Measurements from ENCODE around the gene RET.

The RET gene

DNA sequence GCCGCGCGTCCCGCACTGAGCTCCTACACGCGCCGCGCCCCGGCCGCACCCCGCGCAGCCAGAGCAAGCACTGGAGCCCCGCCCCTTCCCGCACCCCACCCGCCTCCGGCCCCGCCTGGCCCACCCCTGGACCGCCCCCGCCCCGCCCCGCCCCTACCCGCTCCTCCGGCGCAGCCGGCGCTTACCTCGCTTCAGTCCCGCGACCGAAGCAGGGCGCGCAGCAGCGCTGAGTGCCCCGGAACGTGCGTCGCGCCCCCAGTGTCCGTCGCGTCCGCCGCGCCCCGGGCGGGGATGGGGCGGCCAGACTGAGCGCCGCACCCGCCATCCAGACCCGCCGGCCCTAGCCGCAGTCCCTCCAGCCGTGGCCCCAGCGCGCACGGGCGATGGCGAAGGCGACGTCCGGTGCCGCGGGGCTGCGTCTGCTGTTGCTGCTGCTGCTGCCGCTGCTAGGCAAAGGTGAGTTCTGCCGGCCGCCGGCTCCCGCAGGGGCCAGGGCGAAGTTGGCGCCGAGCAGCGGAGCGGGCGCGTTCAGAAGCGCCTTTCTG lies at the start of gene RET:
RET (plus strand) TSS at position 194 of the 545 bp plus-strand sequence; CDS start at position 384, 190 bp downstream.
- no peak for DNase-seq (ENCODE audit: low read depth in 2 of 2)

DNA sequence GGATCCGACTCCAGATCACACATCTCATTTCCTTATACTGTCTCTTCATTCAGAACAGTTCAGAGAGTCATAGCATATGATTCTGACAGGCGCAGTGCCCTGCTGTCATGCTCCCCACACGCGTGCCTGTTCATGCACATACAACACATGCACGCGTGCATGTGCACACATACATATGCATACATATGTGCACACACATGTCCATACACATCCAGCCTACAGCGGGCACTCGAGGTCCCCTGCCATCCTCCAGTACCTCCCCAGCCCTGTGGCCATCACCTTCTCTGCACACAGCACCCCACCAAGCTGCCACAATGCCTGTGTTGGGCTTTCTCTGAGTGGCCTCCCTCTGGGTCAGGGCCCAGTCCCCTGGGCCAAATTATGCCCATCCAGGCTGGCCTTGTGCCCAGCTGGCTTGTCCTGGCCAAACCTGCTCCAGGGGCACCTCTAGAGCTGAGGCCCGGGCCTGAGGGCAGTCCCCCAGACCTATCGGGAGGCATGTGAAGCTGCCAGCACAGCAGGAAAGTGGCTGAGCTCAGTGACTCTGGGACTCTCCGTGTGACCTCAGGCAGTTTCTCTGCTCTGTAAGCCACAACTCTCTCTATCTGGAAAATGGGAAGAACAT lies 49.4 kb upstream of the RET start:
- no peak for DNase-seq (ENCODE audit: low read depth in 2 of 2)

DNA sequence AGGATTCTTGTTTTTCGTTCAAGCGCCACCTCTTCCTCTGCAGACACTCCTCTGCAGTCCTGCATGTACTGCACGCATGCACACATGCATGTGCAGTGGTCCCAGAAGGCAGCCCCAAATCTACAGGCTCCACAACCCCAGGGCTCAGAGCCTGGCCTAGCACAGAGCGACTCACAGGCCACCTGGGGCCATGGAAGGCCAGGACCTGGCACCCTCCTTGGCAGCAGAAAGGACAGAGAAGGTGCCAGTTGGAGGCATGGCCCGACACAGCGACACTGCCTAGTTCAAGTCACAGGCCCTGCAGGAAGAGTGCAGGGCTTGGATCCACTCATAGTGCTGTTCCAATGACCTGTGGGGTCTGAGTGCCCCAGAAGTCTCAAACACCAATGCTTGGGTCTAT lies 48.7 kb upstream of the RET start:
- DNase-seq (ENCODE audit: low read depth in 2 of 2), result no peak

DNA sequence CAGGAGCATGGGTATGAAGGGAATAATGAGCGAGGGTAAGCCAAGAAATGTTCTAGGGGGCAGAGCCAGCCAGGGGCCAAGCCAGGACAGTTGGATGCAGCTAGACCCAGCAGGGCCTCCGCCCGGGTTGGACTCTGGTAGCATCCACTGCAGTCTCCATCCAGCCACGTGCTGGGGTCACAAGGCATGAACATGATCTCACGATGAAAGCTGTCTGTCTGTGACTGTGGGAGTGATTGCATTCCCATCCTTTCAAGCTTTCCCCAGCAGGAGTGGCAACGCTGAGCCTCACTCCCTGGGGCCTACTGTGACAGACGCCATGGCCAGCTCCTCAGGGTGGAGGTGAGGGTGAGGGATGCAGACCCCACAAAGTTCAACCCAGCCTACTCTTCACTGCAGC lies 47.8 kb upstream of the RET start:
- DNase-seq (ENCODE audit: low read depth in 2 of 2), result no peak

DNA sequence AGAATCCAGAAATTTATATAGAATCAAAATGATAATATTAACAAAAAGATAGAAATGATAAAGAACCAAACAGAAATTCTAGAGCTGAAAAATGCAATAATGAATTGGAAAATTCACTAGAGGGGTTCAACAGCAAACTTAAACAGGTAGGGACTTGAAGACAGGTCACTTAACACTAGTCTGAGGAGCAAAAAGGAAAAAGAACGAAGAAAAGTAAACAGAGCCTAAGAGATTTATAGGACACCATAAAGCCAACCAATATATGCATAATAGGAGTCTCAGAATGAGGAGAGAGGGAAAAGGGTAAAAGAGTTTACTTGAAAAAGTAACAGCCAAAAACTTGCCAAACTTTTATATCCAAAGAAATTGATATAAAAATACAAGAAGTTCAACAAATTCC lies 44.3 kb upstream of the RET start:
- no peak for DNase-seq (ENCODE audit: low read depth in 2 of 2)

DNA sequence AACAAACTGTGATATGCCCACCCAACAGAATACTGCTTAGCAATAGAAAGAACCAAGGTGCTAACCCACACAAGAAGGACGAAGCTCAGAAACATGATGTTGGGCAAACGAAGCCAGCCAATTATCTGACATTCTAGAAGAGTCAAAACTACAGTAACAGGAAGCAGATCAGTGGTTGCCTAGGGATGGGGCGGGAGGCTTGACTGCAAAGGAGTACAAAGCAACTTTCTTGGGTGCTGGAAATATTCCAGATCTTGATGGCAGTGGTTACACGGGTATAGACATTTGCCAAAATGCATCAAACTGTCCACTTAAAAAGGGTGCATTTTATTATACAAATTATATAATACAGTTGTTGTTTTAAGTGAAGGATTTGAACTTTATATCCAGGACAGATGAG lies 41.1 kb upstream of the RET start:
- no peak for DNase-seq (ENCODE audit: low read depth in 2 of 2)

DNA sequence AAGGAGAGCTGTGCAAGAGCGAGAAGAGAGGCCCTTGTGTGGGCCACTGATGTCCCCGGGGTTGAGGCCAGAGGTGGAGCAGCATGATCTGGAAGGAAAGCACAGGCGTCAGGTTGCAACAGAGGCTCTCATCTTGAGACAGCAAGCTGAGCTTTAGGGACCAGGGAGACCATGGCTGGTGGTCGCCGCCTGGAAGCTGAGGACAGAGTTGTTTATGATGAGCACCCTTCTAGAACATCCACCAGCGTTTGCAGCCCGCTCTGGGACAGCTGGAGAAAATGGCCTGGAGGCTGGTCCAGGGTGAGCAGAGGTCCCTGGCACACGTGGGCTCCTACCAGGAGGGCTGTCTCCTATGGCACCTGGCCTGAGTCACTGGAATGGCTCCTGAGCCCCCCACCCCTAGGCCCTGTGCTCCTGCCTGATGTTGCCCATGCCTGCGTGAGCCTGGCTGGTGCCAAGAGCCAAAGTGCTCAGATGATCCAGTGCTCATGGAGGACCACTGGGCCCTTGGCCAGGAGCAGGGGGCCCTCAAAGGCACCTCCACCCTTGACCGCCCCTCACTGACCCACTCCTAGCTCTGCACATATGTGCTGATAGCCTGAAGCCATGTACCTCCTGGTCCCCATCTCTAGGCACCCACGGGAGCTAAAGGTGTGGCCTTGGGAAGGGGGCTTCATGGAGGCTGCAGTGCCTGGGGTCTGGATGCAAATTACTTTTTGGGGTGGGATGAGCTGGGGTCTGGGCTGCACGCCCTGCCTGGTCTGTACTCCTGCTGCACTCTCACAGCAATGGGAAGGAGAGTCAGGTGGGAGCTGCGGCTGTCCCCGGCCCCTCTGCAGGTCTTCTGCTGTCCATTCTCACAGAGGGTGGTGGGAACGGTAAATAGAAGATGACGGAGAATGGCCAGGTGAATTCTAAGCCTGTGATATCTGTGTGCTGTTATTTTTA lies 40.1 kb upstream of the RET start:
- DNase-seq (ENCODE audit: low read depth in 2 of 2), result no peak

DNA sequence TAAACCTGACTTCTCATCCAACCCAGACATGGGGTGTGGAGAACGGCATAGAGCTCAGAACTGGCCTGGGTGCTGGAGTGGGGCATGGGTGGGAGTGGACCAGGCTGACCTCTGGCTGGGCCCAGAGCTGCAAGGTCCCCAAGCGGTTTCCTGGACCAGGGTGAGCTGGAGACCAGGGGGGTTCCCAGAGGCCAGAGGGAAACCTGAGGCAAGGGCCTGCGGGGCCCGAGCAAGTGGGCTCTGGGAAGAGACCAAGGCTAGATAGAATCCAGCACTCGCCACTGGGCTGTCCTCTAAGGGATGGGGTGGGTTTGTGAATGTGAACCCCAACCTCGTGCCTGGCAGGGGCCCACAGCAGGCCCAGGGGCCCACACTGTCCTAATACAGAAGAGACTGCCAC lies 39.4 kb upstream of the RET start:
- DNase-seq (ENCODE audit: low read depth in 2 of 2), result no peak

DNA sequence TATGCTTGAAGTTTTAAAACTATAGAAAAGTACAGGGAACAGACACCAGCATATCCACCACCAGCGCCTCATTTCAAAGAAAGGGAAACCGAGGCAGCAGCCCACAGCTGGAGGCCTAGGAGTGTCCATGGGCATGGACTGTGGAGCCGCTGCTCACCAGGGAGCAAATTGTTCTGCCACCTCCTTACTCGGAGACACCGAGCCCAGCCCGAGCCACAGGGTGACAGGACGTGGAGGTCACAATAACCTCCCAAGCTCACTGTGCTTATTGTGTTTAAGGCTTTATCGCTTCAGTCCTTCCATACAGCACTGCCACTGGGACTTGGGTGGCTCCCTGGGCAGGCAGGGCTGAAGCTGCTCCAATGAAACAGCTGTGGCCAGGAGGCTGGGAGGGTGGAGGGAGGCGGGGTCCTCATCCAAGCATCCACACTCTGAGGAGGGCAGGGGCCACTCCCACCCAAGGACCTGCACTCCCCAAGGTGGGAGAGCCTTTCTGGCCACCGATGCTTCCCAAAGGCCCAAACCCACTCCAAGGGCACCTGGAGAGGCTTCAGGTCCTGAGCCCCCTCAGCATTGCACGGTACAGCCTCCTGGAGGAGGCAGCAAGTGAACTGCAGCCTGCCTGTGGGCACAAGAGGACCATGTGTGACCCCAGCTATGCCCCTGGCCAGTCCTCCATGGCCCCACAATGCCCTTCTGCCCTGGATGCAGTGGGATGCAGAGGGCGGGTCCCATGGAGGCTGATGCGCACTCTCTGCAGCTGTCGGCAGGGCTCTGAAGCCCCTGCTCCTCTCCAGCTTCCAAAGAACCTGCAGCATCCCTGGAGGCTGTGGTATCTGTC lies 38.7 kb upstream of the RET start:
- DNase-seq (ENCODE audit: low read depth in 2 of 2), result no peak

DNA sequence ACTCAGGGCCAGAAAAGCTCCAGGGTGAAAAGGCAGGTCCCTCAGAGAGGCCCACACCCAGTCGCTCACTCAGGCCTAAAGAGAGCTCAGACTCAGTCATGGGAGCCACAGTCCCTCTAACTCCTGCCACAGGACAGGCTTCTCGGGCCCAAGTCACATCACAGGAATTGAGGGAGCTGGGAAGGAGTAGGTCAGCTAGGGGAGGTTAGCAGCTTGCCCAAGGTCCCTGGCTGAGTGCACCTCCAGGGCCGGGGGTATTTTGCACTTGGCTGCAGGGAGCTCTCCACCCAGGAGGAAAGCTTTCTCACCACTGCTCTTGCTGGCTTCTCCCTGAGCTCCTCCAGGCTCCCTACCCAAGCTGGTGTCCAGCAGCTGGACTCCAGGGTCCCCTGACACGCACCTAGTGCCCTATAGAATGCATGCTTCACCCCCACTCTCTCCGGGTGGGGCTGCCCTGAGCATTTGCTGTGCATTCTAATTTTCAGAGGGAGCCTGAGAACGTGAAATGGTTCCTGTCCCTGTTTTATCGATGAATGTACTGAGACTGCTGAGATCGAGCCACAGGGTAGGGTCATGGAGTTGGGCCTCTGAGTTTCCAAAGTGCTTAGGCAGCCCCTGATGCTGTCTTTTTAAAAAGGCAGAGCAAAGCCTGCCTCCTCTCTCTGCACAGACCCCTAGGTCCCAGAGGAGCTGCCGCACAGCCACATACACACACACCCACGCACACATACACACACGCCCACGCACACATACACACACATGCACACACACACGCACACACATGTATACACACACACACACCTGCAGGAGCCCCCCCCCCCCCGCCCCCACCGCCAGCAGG lies 37.9 kb upstream of the RET start:
- no peak for DNase-seq (ENCODE audit: low read depth in 2 of 2)

DNA sequence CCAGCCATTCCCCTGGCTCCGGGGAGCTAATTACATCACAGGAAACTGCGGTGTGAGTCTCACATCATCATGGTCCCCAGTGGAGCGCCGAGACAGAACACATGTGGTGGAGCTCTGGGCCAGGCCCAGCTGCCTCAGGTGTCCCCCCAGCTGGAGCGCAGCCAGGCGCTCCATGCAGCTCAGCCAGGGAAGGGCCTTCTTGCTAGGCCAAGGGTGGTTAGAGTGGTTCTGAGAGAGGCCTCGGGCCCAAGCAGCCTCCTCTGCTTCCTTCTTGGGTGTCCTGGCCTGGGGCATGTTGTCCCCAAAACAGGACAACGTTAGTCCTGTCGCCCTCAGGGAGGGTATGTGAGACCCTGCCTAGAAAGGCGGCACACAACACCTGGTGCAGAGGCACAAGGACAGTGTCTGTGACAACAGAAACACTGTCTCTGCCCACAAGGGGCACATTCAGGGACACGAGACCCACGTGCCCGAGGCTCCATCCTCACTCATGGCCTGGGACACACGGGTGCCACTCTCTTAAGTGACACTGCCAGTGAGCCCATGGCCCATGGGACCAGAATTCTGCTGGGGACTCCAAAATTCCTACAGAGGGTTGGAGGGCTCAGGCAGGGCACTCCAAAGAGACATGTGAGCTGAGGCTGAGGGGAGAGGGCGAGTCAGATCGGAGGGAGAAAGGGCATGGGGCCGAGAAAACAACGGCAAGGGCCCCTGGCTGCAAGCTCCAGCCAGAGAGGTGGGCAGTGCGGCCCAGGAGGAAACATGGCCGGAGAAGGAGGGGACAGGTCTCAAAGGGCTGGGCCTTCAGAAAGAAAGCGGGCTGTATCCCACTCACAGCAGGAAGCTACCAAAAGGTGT lies 37.0 kb upstream of the RET start:
- no peak for DNase-seq (ENCODE audit: low read depth in 2 of 2)

DNA sequence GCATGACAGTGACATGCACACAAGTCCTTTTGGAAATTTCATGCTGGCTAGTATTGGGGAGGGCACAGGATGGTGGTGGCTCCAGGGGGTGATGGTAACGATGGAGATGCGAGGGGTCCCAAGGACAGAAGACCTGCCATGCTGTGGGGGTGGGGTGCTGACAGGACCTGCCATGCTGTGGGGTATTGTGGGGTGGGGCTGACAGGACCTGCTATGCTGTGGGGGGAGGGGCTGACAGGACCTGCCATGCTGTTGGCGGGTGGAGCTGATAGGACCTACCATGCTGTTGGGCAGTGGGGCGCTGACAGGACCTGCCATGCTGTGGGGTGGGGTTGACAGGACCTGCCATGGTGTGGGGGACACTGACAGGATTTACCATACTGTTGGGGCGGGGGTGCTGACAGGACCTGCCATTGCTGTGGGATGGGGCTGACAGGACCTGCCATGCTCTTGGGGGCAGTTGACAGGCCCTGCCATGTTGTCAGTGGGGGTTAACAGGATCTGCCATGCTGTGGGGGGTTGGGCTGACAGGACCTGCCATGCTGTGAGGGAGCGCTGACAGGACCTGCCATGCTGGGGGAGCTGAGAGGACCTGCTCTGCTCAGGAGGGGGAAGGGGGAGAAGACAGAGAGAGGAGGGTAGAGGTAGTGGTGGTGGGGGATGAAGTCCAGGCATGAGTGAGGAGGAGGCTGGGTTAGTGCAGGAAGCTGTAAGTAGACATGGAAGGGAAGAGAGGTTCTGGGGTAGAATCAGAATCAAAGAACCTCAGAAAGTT lies 36.2 kb upstream of the RET start:
- no peak for DNase-seq (ENCODE audit: low read depth in 2 of 2)

DNA sequence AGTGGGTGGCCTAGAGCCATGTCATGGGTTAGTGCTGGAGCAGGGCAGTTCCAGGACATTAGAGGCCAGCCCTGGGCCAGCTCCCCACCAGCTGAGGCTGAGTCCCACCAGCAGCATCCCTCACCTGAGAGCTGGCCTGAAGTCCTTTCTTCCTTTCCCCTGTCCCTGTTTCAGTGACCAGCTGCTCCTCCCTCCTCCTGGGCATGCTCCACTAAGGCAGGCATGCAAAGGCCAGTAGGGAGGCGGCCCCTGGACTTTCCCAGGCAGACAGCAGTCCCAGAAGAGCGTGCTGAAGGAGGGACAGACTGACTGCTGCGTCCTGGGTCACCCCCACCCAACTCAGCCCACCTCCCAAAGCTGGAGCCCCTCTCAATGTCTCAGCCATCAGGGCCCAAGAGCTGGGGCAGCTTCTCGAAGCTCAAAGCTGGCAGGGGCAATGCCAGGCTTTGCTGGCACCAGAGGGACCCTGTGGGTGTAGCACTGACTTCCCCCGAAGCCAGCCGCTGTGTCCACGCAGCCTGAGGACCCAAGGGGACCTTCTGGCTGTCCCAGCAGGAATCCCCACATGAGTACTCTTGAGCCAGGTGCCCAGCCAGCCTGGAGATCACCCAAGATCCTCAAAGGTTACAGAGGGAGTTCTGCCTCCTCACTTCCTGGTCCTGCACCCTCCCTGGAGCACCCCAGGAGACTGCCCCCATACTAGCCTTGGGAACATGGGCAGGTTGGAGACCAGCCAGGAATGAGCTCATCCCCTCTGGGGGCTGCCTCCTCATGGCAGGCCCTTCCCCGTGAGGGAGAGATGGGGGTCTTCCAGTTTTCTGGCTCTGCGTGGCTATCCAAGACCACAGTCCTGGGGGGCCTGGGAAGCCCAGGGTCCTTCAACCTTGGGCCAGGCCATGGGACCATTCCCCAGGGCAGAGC lies 35.2 kb upstream of the RET start:
- DNase-seq (ENCODE audit: low read depth in 2 of 2), result no peak

DNA sequence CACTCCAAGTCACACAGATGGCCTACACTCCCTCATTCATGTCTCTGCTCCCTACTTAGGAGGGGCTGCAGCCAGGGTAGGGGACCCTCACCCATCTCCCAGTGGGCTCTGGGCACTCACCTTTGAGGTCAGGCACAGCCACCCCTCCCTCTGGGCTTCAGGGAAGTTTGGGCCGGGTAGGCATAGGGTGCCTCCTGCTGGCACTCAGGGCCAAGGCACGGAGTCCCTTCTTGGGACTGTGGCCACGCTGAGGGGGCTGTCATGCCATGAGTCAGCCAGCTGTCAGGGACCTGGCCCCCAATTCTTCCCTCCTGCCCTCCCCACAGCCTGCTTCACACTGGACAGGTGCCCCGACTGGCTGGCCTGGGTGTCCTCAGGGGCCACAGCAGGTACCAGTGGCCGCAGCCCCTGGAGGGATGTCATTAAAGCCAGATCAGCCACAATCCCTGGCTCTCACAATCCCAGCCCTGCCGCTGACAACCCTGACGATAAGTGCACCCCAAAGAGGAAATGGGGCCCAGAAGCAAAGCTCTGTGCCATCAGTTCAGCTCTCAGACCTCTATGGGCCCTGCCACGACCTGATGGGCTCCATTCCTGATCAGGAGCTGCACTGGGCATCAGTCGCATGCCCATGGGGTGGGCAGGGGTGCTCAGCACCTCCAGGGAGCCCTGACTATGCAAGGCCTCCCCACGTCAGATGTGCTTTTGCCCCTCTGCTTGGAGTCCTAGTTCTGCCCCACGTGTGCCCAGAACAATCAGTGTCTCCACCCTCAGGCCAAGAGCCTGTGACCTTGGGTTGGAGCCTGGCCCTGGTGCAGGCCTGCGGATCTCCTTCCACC lies 34.1 kb upstream of the RET start:
- no peak for DNase-seq (ENCODE audit: low read depth in 2 of 2)

DNA sequence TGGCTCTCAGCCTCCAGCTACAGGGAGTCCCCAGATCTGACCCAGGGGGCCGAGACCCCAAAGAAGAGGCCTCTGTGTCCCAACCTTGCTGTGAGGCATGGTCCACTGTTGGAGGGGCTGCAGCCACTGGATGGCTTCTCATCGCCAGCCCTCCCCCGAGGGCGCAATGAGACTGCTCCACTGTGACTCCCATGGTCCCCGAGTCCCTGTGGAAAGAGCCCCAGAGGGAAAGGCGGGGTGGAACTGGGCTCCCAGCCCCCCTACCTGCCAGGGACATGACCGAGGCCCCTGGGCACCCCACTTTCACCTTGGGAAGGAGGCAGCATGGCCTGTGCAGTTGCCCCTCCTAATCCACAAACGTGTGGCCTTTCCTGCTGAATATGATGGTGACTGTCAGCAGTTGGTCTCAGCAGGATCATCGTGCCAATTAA lies 33.5 kb upstream of the RET start:
- DNase-seq (ENCODE audit: low read depth in 2 of 2), result no peak

DNA sequence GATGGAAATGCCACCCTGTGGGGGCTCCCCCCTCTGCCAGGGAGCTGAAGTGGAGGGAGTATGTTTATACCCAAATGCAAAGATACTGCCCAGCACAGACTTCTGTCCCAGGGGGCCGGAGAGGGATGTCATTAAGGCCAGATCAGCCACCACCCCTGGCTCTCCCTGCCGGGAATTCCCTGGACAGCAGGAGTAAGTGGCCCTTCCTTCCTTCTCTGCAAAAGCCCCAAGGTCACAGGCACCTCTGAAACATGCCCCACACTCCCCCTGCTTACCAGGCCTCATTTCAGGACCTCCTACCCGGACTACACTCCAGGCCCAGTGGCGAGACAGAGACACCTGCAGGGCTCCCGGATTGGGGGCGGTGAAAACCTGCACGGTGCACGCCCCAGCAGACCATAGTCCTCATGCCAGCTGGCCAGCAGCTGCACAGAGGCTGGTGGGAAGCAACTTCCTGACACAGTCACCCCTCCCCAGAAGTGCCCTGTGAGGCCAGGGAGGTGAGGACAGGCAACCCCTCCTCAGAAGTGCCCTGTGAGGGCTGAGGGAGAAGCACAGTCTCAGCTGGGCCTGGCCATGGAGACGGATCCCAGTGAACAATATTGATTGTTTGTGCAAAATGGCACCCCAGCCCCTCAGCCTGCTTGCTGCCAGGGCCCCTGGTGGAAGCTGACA lies 33.0 kb upstream of the RET start:
- DNase-seq (ENCODE audit: low read depth in 2 of 2), result no peak

DNA sequence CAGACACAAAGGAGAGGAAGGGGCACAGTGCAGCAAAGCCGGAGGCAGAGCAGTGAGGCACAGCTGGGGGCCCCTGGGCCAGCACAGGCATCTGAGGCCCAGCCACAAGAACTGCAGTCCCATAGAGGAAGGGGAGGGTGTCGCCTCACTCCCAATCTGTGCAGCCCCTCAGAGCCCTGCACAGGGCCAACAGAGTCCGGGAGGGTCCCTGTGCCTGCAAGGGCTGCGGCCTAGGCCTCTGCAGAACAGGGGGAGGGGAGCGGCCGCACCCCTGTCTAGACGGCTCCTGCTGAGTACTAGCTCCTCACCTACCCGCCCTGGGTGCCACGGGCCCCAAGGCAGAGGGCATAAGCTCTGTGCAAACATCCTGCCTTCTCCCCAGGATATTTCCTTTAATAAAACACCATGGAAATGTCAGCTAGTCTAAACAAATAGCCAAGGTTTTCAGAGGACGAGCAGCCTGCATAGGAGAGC lies 32.4 kb upstream of the RET start:
- no peak for DNase-seq (ENCODE audit: low read depth in 2 of 2)

All from stimulated activated CD4-positive, alpha-beta T cell treated with anti-CD3 and anti-CD28 coated beads, Interleukin-1b, Interleukin-23, amount 100 ng/mL, for 4 hours (primary cell).